NCI-H2081 treated with DMSO at 0.1 percent for 48 hours (cell line): ENCODE results near the gene PHLDA3.
"Not testable (repeated sequence)": the region's sequence is repeated elsewhere in the genome, so short reads cannot be mapped to it uniquely, and the experiment has no call there.

Source experiments
- DNase-seq: peaks from one replicate; lab custom pipeline; 2025; lab: John Stamatoyannopoulos, UW

The PHLDA3 gene

DNA sequence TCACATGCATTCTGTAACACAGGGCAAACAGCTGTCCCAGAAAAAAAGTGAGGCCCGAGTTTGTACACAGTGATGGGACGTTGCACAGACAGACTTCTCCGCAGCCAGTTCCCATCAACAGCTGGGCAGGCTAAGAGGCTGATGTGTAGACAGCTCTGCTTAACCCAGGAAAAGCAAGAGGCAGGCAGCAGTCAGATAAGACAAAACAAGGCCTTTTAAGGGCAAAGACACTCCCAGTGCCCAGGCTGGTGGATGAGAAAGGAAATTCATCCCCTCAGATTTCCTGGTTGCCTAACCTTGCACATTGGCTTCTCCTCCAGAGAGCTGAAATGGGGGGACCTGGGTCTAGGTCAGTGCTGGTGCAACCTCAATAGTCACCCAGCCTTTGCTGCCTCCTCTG lies 17.2 kb upstream of the PHLDA3 start:
- no peak for DNase-seq

DNA sequence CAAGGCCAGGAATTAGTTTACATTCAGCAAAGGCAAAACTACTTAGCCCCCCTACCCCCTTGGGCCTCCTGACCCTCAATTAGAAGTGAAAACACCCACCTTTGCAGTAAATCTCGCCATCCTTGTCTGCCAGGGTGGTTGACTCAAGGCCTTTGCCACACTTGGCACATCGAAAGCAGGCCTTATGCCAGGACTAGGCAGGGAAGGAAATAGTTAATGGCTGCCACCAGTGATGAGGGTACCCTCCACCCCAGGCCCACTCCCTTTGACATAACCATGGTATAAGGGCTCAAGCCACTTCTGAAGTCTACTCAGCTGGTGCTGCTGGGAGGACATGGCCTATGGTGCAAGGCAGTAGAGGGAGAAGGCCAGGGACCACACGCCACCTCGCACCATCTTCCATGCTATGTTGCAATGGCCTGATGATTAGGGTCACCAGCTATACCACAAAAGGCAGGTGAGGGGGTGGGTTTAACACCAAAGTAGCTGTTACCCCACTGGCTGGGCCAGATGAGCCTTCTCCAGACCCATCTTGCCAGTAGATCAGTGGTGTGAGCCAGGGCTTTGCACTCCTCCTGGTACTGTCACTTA lies 16.3 kb upstream of the PHLDA3 start:
- no peak for DNase-seq

GRCh38 chr1:201483373-201483949 lies 14.5 kb upstream of the PHLDA3 start:
- DNase-seq, result no peak

DNA sequence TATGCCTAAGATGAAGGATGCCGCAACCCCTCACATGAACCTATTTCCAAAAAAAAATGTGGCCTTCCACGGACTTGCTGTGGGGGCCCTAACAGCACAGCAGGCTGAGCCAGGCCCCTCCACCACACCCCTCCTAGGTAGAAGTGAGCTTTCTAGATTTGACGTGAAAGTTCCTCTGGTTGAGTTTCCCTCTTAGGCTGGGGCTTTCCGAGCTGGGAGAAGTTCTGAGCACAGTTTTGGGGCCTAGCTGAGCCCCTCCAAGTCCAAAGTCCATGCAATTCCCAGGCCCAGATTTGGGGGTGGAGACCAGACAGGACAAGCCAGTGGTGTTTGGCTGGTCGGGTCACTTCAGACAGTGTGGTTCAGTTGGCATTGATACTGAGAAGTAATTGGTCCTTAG lies 13.8 kb upstream of the PHLDA3 start:
- no peak for DNase-seq

GRCh38 chr1:201481761-201482493 lies 12.9 kb upstream of the PHLDA3 start:
- DNase-seq, result no peak

GRCh38 chr1:201481004-201481380 lies 12.0 kb upstream of the PHLDA3 start:
- DNase-seq, result no peak

DNA sequence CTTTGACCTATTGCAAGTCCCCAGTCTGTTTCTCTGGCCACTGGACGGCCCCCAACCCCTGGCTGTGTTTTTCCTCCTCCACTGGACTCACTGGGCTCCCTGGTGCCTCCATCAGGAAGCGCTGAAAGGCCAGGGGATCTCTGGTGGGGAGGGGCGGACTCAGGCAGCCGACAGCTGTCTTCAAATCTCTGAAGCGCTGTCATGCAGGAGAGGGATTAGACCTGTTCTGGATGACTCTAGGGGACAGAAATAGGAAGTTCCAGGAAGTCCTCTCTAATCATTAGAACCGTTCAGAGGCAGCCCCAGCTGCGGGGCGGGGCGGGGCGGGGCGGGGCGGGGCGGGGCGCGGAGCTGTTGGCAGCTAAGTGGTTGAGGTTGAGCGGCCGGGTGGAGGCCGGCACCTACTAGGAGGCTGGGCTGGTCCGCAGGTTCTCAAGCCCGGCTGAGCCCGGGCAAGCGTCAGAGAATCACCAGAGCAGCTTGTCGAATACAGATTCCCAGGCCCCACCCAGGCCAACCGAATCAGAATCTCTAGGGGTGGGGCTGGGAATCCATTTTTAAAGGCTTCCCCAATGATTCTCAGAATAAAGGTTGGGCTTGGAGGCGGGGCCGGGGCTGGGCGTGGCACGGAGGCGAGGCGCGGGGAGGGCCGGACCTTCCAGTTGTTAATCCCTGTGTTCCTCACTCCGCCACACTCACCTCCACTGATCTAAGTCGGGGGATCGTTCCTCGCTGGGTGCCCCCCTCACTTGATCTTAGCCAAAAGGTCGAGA lies 11.4 kb upstream of the PHLDA3 start:
- DNase-seq, result peak; percentile 54

DNA sequence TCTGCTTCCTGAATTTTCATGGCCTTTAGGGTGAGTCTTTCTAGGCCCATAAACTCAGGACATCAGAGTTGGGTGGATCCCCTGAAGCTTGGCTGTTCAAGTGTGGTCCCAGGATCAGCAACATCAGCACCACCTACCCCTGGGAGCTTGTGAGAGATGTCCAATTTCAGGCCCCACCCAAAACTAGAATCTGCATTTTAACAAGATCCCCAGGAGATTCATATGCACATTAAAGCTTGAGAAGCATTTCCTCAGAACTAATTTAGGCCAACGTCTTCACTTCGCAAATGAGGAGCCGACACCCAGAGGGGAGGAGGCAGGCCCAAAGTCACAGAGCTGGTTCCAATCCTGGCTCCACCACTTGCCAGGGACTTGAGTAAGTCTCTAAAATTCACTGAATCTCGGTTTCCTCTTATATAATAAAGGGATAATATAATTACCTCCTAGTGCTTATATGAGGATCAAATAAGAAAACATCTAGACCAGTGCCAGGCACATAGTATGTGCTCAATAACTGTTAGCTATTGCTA lies 10.3 kb upstream of the PHLDA3 start:
- no peak for DNase-seq

DNA sequence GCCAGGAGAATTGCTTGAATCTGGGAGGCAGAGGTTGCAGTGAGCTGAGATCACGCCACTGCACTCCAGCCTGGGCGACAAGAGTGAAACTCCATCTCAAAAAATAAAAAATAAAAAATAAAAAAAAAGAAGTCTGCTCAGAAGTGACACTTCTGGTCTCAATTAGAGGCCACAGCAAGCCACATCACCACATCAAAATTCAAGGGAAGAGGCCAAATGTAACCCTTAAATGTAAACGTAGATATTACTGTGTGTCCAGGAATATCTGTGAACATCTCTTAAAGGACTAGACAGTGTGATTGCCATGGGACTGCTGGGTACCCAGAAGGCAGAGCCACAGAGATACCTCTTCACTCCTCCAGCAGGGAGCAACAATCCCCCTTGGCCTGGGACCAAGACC lies 9.7 kb upstream of the PHLDA3 start:
- not testable (repeated sequence) for DNase-seq

- DNase-seq, result no peak
Observed at GRCh38 chr1:201476670-201477344, 7.8 kb upstream of the PHLDA3 start.

GRCh38 chr1:201475915-201476669 lies 7.1 kb upstream of the PHLDA3 start:
- no peak for DNase-seq

DNA sequence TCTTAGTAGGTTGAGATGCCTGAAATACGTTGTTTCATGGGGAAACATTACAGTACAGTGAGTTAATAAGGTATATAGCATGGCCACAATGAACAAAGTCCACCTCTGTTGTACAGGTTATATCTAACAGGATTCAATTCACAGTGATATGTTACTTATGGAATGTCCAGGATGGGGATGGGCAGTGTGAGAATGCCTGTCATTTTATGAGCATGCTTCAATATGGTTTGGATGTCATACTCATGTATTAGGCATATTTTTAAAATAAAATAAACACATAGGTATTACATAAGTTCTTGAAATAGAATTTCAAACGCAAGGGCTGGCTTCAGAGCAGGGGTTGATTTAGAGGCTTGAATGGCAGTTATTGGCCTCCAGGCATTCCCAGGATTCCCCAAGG lies 6.1 kb upstream of the PHLDA3 start:
- no peak for DNase-seq

DNA sequence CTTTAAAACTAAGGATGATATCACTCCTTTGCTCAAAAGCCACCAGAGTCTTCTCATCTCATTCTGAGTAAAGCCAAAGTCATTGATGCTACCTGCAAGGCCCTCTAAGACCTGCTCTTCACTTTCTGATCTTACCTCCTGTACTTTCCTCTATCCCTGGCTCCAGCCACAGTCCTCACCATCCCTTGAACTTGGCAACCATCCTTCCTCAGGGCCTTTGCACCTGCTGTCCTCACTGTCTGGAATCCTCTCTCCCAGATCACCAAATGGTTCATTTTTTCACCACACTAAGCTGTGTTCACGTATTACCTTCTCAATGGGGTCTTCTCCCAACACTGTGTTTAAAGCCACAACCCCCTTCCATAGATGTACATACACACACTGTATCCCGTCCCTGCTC lies 4.3 kb upstream of the PHLDA3 start:
- DNase-seq, result no peak

DNA sequence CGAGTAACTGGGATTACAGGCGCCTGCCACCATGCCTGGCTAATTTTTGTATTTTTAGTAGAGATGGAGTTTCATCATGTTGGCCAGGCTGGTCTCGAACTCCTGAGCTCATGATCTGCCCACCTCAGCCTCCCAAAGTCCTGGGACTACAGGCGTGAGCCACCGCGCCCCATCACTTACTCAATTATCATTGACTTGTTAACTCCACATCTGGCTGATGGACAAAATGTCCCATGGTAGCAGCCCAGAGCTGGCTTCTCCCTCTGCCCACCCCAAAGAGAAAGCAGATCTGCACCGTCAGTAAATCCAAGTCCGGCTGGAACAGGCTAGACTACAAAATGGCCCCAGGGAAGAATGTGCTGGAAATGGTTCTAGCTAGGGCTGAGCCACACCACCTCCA lies 3.3 kb upstream of the PHLDA3 start:
- not testable (repeated sequence) for DNase-seq

DNA sequence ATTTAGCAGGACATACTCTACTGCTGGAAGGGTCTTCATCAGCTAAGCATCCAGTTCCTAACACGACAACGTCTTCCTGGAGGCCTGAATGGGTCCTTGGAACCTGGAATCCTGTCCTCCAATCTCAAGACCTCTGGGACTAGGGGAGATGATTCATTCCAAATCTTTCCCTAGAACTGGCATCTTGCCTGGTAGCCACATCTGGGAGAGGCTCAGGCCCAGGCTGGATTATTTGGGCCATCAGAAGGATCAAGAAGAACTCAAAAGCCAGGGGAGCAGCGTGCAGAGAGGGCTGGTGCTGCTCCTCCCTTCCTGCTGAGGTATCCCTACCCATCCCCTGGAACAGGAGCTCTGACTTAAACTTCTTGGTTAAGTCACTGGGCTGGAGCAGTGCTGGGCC lies 2.8 kb upstream of the PHLDA3 start:
- no peak for DNase-seq

- DNase-seq, result no peak
Observed at GRCh38 chr1:201470581-201470980, 1.6 kb upstream of the PHLDA3 start.

DNA sequence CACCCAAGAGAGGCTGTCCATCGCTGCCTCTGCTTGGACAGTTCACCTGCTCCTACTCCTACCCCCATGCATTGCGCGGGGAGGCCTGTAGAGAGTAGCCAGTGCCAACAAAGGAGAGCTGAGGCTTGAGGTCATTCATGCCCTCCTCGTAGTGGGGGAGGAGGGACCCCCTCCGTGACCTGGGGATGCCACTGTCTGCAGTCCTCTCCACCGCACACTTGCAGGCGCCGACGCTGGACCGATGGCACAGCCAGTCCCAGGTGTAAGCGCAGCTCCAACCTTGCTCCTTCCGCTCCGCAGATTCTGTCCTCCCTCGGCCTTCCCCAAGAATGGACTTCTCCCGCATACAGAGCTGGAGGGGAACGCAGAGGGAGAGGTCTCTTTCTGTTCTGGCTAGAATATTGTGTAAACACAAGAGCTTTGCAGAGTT lies 672 bp upstream of the PHLDA3 start:
- no peak for DNase-seq

GRCh38 chr1:201468501-201468843 lies 516 bp downstream of the PHLDA3 start:
- no peak for DNase-seq

DNA sequence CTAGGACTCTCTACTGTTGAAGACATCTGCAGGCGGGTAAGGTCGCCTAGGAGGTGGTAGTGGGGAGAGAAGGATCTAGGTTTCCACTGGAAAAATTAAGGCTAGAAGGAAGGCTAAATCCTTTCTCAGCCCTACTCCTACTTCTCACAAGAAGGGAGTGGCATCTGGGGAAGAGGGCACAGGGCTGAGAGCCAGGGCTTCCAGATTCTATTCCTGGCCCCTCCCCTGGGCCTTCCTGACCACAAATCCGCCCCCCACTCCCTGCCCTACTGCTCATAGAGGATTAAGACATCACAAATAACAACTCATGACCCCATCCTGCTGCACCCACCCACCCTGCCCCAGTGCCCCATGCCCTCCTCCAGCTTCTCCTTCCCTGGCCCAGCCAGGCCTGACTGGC lies 2.5 kb downstream of the PHLDA3 start:
- no peak for DNase-seq

DNA sequence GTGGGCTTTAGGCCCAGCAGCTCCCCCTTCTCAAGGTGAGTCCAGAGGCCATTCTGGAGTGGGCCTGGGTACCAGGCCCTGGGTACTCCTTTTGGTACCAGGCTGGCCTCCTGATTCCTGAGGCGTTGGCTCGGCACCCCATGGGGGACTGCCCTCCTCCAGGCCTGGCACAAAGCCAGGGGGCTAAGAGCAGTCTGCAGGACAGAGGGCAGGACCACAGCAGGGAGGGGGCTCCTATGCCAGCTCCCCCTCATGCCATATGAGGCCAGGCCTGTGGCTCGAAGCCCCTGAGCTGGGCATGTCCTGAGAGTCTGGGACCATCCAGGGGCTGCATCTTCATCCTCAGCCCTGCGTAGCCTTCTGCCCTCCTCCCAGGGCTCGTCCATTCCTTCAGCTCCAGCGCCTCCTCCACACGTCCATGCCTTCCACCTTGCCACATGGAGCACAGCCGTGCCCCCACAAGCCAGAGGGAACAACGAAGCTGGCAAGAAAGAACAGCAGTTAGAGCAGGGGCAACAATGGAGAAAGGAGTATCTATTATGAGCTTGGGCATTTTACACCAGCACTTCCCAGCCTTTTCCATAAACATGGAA lies 3.2 kb downstream of the PHLDA3 start:
- no peak for DNase-seq

DNA sequence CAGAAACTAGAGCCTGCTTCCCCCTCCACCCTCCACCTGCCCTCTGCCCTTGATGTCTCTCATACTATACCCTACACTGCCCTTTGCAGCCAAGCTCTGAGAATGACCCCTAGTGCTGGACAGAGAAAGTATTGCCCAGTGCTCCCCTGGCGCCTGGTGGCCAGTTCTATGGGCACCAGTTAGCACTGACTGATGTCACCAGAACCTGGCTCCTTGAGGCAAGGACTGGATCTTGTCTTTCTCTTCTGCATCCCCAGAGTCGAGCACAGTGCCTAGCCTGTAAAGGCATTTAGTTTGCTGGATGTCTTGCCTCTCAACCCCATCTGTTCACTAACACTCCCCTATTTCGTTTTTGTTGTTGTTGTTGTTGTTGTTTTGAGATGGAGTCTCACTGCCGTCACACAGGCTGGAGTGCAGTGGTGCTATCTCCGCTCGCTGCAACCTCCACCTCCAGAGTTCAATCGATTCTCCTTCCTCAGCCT lies 5.9 kb downstream of the PHLDA3 start:
- DNase-seq, result no peak
